K562 (cell line): Measurements from ENCODE around the gene CD46. TPM values are rescaled to one million over a fixed set of nuclear protein-coding genes. Genes with fewer than 3 reads are reported as not detected.

Experiments used
- CBX8 ChIP-seq: fragments of 200-600 bp; sonication (generic); IDR thresholded peaks from 2 replicates; pipeline ENCODE4 v1.6.1; 2012; ENCODE audit warnings: borderline replicate concordance, mixed run types, low read depth, mild to moderate bottlenecking, moderate library complexity, mixed read lengths, low read length, control low read depth, inconsistent platforms; ENCODE audit not compliant: poor library complexity, severe bottlenecking; ENCODE audit errors: extremely low read depth
- CEBPB ChIP-seq: fragments of 450-650 bp; IDR thresholded peaks from 2 replicates; pipeline ENCODE4 v1.6.1; 2016; ENCODE audit warnings: missing genetic modification characterization, missing compliant biosample characterization
- CREB3L1 ChIP-seq: fragments of 450-650 bp; IDR thresholded peaks from 2 replicates; pipeline ENCODE4 v1.6.1; 2014; ENCODE audit warnings: low read depth, mild to moderate bottlenecking, moderate library complexity, borderline replicate concordance
- EP300 ChIP-seq: IDR thresholded peaks from 2 replicates; pipeline ENCODE4 v1.6.1; 2012; ENCODE audit warnings: low read length, improper control_type of control experiment
- HDAC2 ChIP-seq: fragments of 450-650 bp; IDR thresholded peaks from 2 replicates; pipeline ENCODE4 v1.6.1; 2016; ENCODE audit warnings: mild to moderate bottlenecking
- JUN ChIP-seq, 2 experiments: sonication (generic) in 1 of 2; formaldehyde crosslinking in 1 of 2; IDR thresholded peaks; 2 replicates each; pipeline versions ENCODE4 v1.6.1 to v1.8.0; 2012 to 2022; ENCODE audit warnings: borderline replicate concordance in 2 of 2, mild to moderate bottlenecking in 2 of 2, improper control_type of control experiment in 1 of 2, low read depth in 1 of 2, low read length in 1 of 2, missing genetic modification reagents in 1 of 2
- MBD1 ChIP-seq: fragments of 250-450 bp; sonication (Bioruptor Pico); IDR thresholded peaks from 2 replicates; pipeline ENCODE4 v1.8.0; 2022; ENCODE audit warnings: inconsistent platforms
- MED1 ChIP-seq: sonication (generic); formaldehyde crosslinking; IDR thresholded peaks from 2 replicates; pipeline ENCODE4 v1.8.1; 2023; ENCODE audit warnings: missing genetic modification reagents, borderline replicate concordance
- MIER1 ChIP-seq: fragments of 450-650 bp; IDR thresholded peaks from 2 replicates; pipeline ENCODE4 v1.6.1; 2016; ENCODE audit warnings: antibody characterized with exemption, mild to moderate bottlenecking, low read depth
- MTA2 ChIP-seq: fragments of 450-650 bp; IDR thresholded peaks from 2 replicates; pipeline ENCODE4 v1.6.1; 2016; ENCODE audit warnings: low read depth
- PHB ChIP-seq: fragments of 250-450 bp; sonication (Bioruptor Pico); IDR thresholded peaks from 2 replicates; pipeline ENCODE4 v1.5.0; 2021
- PHB2 ChIP-seq: fragments of 450-650 bp; IDR thresholded peaks from 2 replicates; pipeline ENCODE4 v1.6.1; 2017; ENCODE audit warnings: low read depth
- PYGO2 ChIP-seq: fragments of 450-650 bp; IDR thresholded peaks from 2 replicates; pipeline ENCODE4 v1.6.1; 2016; ENCODE audit warnings: mild to moderate bottlenecking, missing genetic modification characterization, moderate library complexity, missing compliant biosample characterization
- RBFOX2 ChIP-seq: fragments of 200-400 bp; formaldehyde crosslinking; IDR thresholded peaks from 2 replicates; pipeline ENCODE4 v1.6.1; 2017; ENCODE audit warnings: low read depth, mild to moderate bottlenecking, low read length, moderate library complexity
- RBM17 ChIP-seq: fragments of 200-400 bp; formaldehyde crosslinking; IDR thresholded peaks from 2 replicates; pipeline ENCODE4 v1.6.1; 2017; ENCODE audit warnings: low read depth, mild to moderate bottlenecking, low read length, borderline replicate concordance
- RCOR1 ChIP-seq, 2 experiments: IDR thresholded peaks; 2 replicates each; pipeline ENCODE4 v1.6.1; 2012; ENCODE audit warnings: low read depth in 2 of 2, low read length in 2 of 2, borderline replicate concordance in 1 of 2, improper control_type of control experiment in 1 of 2
- RUNX1 ChIP-seq: sonication (generic); IDR thresholded peaks from 2 replicates; pipeline ENCODE4 v1.6.1; 2016; ENCODE audit warnings: antibody characterized with exemption, low read depth
- ZNF263 ChIP-seq: sonication (generic); formaldehyde crosslinking; IDR thresholded peaks from 2 replicates; pipeline ENCODE4 v1.8.0; 2022; ENCODE audit warnings: mild to moderate bottlenecking, missing genetic modification reagents, borderline replicate concordance
- ZNF324 ChIP-seq: fragments of 250-450 bp; sonication (Bioruptor Pico); IDR thresholded peaks from 2 replicates; pipeline ENCODE4 v1.4.0; 2020; ENCODE audit warnings: mild to moderate bottlenecking
- ZNF354B ChIP-seq: fragments of 250-450 bp; sonication (Bioruptor Pico); IDR thresholded peaks from 2 replicates; pipeline ENCODE4 v1.4.0; 2020
- ZNF639 ChIP-seq, 2 experiments: fragments of 200-800 bp in 1 of 2; sonication (Bioruptor generic) in 1 of 2; sonication (generic) in 1 of 2; formaldehyde crosslinking in 1 of 2; IDR thresholded peaks in 1 of 2; conservative IDR thresholded peaks in 1 of 2; 2 replicates each; pipeline versions ENCODE4 v1.5.0 to v1.6.1; 2016 to 2020; ENCODE audit warnings: missing compliant biosample characterization in 1 of 2, missing genetic modification characterization in 1 of 2, missing genetic modification reagents in 1 of 2
- ZNF707 ChIP-seq: fragments of 250-450 bp; sonication (Bioruptor Pico); conservative IDR thresholded peaks from 2 replicates; pipeline ENCODE4 v1.8.0; 2022; ENCODE audit warnings: inconsistent platforms, mild to moderate bottlenecking, moderate library complexity
- polyA plus RNA-seq, 8 experiments: library from polyadenylated mRNA; depleted of rRNA in 4 of 8; stranded (reverse) in 5 of 8; unstranded in 3 of 8; fragments of >200 nt; fragmentation: Nextera tagmentation in 2 of 8; fragmentation: Illumina TruSeq in 1 of 8; extraction: Ambion mirVana in 2 of 8; extraction: Trizol in 1 of 8; gene quantifications; 2 replicates each; pipeline versions ENCODE4 v1.2.1 to v1.2.3, GENCODE V29; 2011 to 2014; ENCODE audit warnings: inconsistent platforms in 1 of 8, missing spikeins in 1 of 8
- total RNA-seq, 7 experiments: library from RNA; depleted of rRNA in 6 of 7; stranded (reverse); fragments of >200 nt in 6 of 7; fragmentation: Illumina TruSeq in 2 of 7; extraction: Trizol in 2 of 7; gene quantifications; 2 replicates each; pipeline versions ENCODE4 v1.2.1 to v1.2.3, GENCODE V29; 2011 to 2021; ENCODE audit warnings: low replicate concordance in 1 of 7

CD46 gene
- total and polyA plus RNA-seq, 9 of the 15 experiments (the other 6 are each of a cell fraction or from before 2014, with no cell fraction given): 87.9 to 374 (median 156) TPM

- no peak for TF ChIP-seq HDAC2
- TF ChIP-seq PHB2: no peak
- peak; percentile 87 for TF ChIP-seq JUN (IDR thresholded peaks at IDR 0.05; ENCODE audit: borderline replicate concordance, low read depth, low read length)
- no peak for TF ChIP-seq JUN (CRISPR knock-in tag; IDR thresholded peaks at IDR 0.05; ENCODE audit: borderline replicate concordance)
- peak; percentile 73 for TF ChIP-seq ZNF263 (CRISPR knock-in tag)
- peak in 1 of 2 experiments; percentile 58; a peak in 1 of 4 replicates for TF ChIP-seq RCOR1 (IDR thresholded peaks at IDR 0.05; ENCODE audit: borderline replicate concordance in 1 of 2, low read depth in 2 of 2, low read length in 2 of 2)
- TF ChIP-seq MBD1 (CRISPR knock-in tag): peak; percentile 72
- TF ChIP-seq MTA2: no peak
- TF ChIP-seq RBFOX2: peak; percentile 44; the same call in 1 of the 2 replicates
- no peak for TF ChIP-seq PHB (CRISPR knock-in tag)
- TF ChIP-seq EP300: no peak
- no peak for TF ChIP-seq CBX8
- TF ChIP-seq ZNF639 (CRISPR knock-in tag; conservative IDR thresholded peaks at IDR 0.05 in 1 of 2, IDR thresholded peaks at IDR 0.05 in 1 of 2): 0 out of 4 replicates have a peak, but pooled peaks of 1 of the 2 experiments have one; percentile 61
- TF ChIP-seq ZNF324 (CRISPR knock-in tag): peak; percentile 57; the same call in 1 of the 2 replicates
- TF ChIP-seq ZNF707 (CRISPR knock-in tag): 0 out of 2 replicates have a peak, but pooled peaks have one; percentile 54
- no peak for TF ChIP-seq RUNX1
- TF ChIP-seq MED1 (CRISPR knock-in tag): no peak
- no peak for TF ChIP-seq RBM17
- no peak for TF ChIP-seq CREB3L1
- no peak for TF ChIP-seq ZNF354B (CRISPR knock-in tag)
- 0 out of 2 replicates have a peak, but pooled peaks have one; percentile 49 for TF ChIP-seq PYGO2 (tag)
- TF ChIP-seq CEBPB (tag): 0 out of 2 replicates have a peak, but pooled peaks have one; percentile 15
- TF ChIP-seq MIER1: no peak
Observed at GRCh38 chr1:207817778-207818751, 66.2 kb downstream of the CD46 start (continued).
